Kidney epithelial cell (primary cell): ENCODE measurements around the gene SDCCAG8. TPM values are rescaled to one million over a fixed set of nuclear protein-coding genes. Genes with fewer than 3 reads are reported as not detected.

Source experiments
- DNase-seq: peaks from one replicate; pipeline ENCODE4 v3.0.0-alpha.2; 2010; ENCODE audit warnings: low read depth
- H3K27me3 ChIP-seq: 2 replicates; pipeline ENCODE4 v1.6.0; 2011; ENCODE audit warnings: low read length; ENCODE audit not compliant: control insufficient read depth, insufficient read depth
- H3K36me3 ChIP-seq: 2 replicates; pipeline ENCODE4 v1.5.1; 2011; ENCODE audit warnings: low read length; ENCODE audit not compliant: control insufficient read depth, insufficient read depth
- H3K4me3 ChIP-seq: 2 replicates; pipeline ENCODE4 v1.5.1; 2011; ENCODE audit warnings: low read depth, mild to moderate bottlenecking, control low read depth, low read length
- CTCF ChIP-seq: IDR thresholded peaks from 2 replicates; pipeline ENCODE4 v1.5.1; 2011; ENCODE audit warnings: mild to moderate bottlenecking, moderate library complexity, low read length, control low read depth, inconsistent platforms; ENCODE audit not compliant: insufficient read depth, poor library complexity, severe bottlenecking
- total RNA-seq: library from RNA; depleted of rRNA; stranded (reverse); fragments of >200 nt; gene quantifications from 2 replicates; pipeline ENCODE4 v1.2.3, GENCODE V29; 2015

Gene SDCCAG8
- total RNA-seq, 1 donor from 2014 or later = 46.9 TPM

GRCh38 chr1:243433737-243434370 is 178.0 kb downstream of the SDCCAG8 start:
- Histone ChIP-seq H3K27me3 (no peaks in the 10 kb centered on the region), H3K4me3 (no peak overlapping the region), H3K36me3 (no peaks in the 10 kb centered on the region)
- no peak for TF ChIP-seq CTCF
- DNase-seq = no peak

- TF ChIP-seq CTCF = no peak
- no peak for DNase-seq
- H3K4me3 ChIP-seq = no peak overlapping the region
- H3K27me3 ChIP-seq = no peaks in the 10 kb centered on the region
- H3K36me3 ChIP-seq = no peaks in the 10 kb centered on the region
These were observed 178.8 kb downstream of the SDCCAG8 start for GRCh38 chr1:243434594-243434993.

GRCh38 chr1:243435836-243436235 is 180.0 kb downstream of the SDCCAG8 start:
- no peak for TF ChIP-seq CTCF
- H3K27me3 ChIP-seq = no peaks in the 10 kb centered on the region
- DNase-seq = no peak
- no peaks in the 10 kb centered on the region for H3K36me3 ChIP-seq
- no peak overlapping the region for H3K4me3 ChIP-seq

GRCh38 chr1:243438146-243438545 is 182.3 kb downstream of the SDCCAG8 start:
- Histone ChIP-seq H3K4me3 (no peak overlapping the region), H3K36me3 (no peaks in the 10 kb centered on the region), H3K27me3 (no peaks in the 10 kb centered on the region)
- no peak for TF ChIP-seq CTCF
- DNase-seq = no peak

GRCh38 chr1:243438815-243439214 is 183.0 kb downstream of the SDCCAG8 start:
- H3K4me3 ChIP-seq = no peak overlapping the region
- H3K36me3 ChIP-seq = no peaks in the 10 kb centered on the region
- no peaks in the 10 kb centered on the region for H3K27me3 ChIP-seq
- no peak for TF ChIP-seq CTCF
- no peak for DNase-seq

GRCh38 chr1:243440406-243440805 is 184.6 kb downstream of the SDCCAG8 start:
- no peak for DNase-seq
- no peak overlapping the region for H3K4me3 ChIP-seq
- no peak for TF ChIP-seq CTCF
- H3K27me3 ChIP-seq = no peaks in the 10 kb centered on the region
- no peaks in the 10 kb centered on the region for H3K36me3 ChIP-seq
